A549 (cell line): ENCODE data around the gene DDX41. TPM values are rescaled to one million over a fixed set of nuclear protein-coding genes. Genes with fewer than 3 reads are reported as not detected.

ENCODE experiments used
- ATAC-seq, 2 experiments: fragments of 200-7000 bp in 1 of 2; fragments of >200 bp in 1 of 2; cut with Nextera tagmentation in 1 of 2; cut with Tn5 transposase in 1 of 2; 3 replicates each; pipeline versions ENCODE4 v1.8.0 to v1.9.1; 2018 to 2020; ENCODE audit warnings: mild to moderate bottlenecking in 1 of 2, moderate library complexity in 1 of 2
- CTCF ChIA-PET: fragments of 300-600 bp; sonication (Branson Sonifier 250); formaldehyde crosslinking; extraction: SDS; loops from one replicate; lab custom pipeline; 2021; ENCODE audit warnings: antibody characterized with exemption, inconsistent platforms; lab: Yijun Ruan, JAX
- POLR2A ChIA-PET: fragments of 350-600 bp; formaldehyde crosslinking; extraction: SDS; loops from one replicate; lab custom pipeline; 2021; ENCODE audit warnings: antibody characterized with exemption, inconsistent platforms; lab: Yijun Ruan, JAX
- DNase-seq, 2 experiments: peaks; one replicate each; pipeline versions ENCODE4 v3.0.0 to v3.0.0-alpha.2; 2011 to 2016; ENCODE audit warnings: low read depth in 1 of 2, low spot score in 1 of 2
- FAIRE-seq: peaks from 2 replicates; lab custom pipeline; 2011; peaks lifted over from hg19 to GRCh38; lab: Jason Lieb, UNC
- H3K27ac ChIP-seq, 2 experiments: fragments of >200 bp; sonication (Bioruptor Twin); formaldehyde crosslinking; 3 replicates each; pipeline ENCODE4 v1.5.1; 2016 to 2017
- H3K4me1 ChIP-seq: fragments of >200 bp; sonication (Bioruptor Twin); formaldehyde crosslinking; 3 replicates; pipeline ENCODE4 v1.6.1; 2016
- H3K4me2 ChIP-seq: fragments of >200 bp; sonication (Bioruptor Twin); formaldehyde crosslinking; 3 replicates; pipeline ENCODE4 v1.6.1; 2016
- H3K4me3 ChIP-seq: fragments of >200 bp; sonication (Bioruptor Twin); formaldehyde crosslinking; 3 replicates; pipeline ENCODE4 v1.5.1; 2016
- H3K9me3 ChIP-seq: fragments of >200 bp; sonication (Bioruptor Twin); formaldehyde crosslinking; 3 replicates; pipeline ENCODE4 v1.6.1; 2016
- BCL3 ChIP-seq: fragments of >200 bp; sonication (Bioruptor Twin); formaldehyde crosslinking; IDR thresholded peaks from 3 replicates; pipeline ENCODE4 v1.6.1; 2016
- BHLHE40 ChIP-seq: IDR thresholded peaks from 2 replicates; pipeline ENCODE4 v1.6.1; 2012; ENCODE audit warnings: low read depth, low read length, inconsistent platforms
- CBX2 ChIP-seq: fragments of 200-600 bp; sonication (generic); IDR thresholded peaks from 2 replicates; pipeline ENCODE4 v1.6.1; 2016; ENCODE audit warnings: low read depth, mild to moderate bottlenecking, borderline replicate concordance
- CBX8 ChIP-seq: fragments of 200-600 bp; sonication (generic); IDR thresholded peaks from 2 replicates; pipeline ENCODE4 v1.6.1; 2016
- CHD4 ChIP-seq: fragments of 200-600 bp; sonication (generic); IDR thresholded peaks from 2 replicates; pipeline ENCODE4 v1.6.1; 2016; ENCODE audit warnings: antibody characterized with exemption, mild to moderate bottlenecking, borderline replicate concordance
- E2F6 ChIP-seq: IDR thresholded peaks from 2 replicates; pipeline ENCODE4 v1.6.1; 2012; ENCODE audit warnings: low read depth, borderline replicate concordance
- ELK1 ChIP-seq: fragments of 150-350 bp; IDR thresholded peaks from 2 replicates; pipeline ENCODE4 v1.6.1; 2014; ENCODE audit warnings: low read depth, mild to moderate bottlenecking, low read length
- EP300 ChIP-seq, 2 experiments: fragments of >200 bp; sonication (Bioruptor Twin); formaldehyde crosslinking; IDR thresholded peaks; 2 replicates in 1 of 2; 3 replicates in 1 of 2; pipeline ENCODE4 v1.6.1; 2016 to 2017
- ESRRA ChIP-seq: fragments of 150-350 bp; IDR thresholded peaks from 2 replicates; pipeline ENCODE4 v1.6.1; 2014; ENCODE audit warnings: mild to moderate bottlenecking, low read length, borderline replicate concordance
- HDAC2 ChIP-seq: fragments of 200-600 bp; sonication (generic); IDR thresholded peaks from 2 replicates; pipeline ENCODE4 v1.6.1; 2016
- HEYL ChIP-seq: fragments of 250-450 bp; sonication (Bioruptor Pico); IDR thresholded peaks from 2 replicates; pipeline ENCODE4 v1.8.0; 2021; ENCODE audit warnings: mild to moderate bottlenecking, moderate library complexity
- HOXA7 ChIP-seq: fragments of 250-450 bp; sonication (Bioruptor Pico); IDR thresholded peaks from 2 replicates; pipeline ENCODE4 v1.5.0; 2020; ENCODE audit warnings: mild to moderate bottlenecking, moderate library complexity
- JUN ChIP-seq, 2 experiments: fragments of >200 bp; sonication (Bioruptor Twin); formaldehyde crosslinking; IDR thresholded peaks; 2 replicates in 1 of 2; 3 replicates in 1 of 2; pipeline ENCODE4 v1.6.1; 2016 to 2017
- JUNB ChIP-seq: fragments of >200 bp; sonication (Bioruptor Twin); formaldehyde crosslinking; IDR thresholded peaks from 2 replicates; pipeline ENCODE4 v1.6.1; 2016
- MAX ChIP-seq: IDR thresholded peaks from 2 replicates; pipeline ENCODE4 v1.6.1; 2012
- MYC ChIP-seq: IDR thresholded peaks from 2 replicates; pipeline ENCODE4 v1.6.1; 2012; ENCODE audit warnings: mild to moderate bottlenecking, inconsistent platforms, low read length, improper control_type of control experiment, borderline replicate concordance
- NPAS2 ChIP-seq: fragments of 250-450 bp; sonication (Bioruptor Pico); IDR thresholded peaks from 2 replicates; pipeline ENCODE4 v1.8.0; 2022; ENCODE audit warnings: mild to moderate bottlenecking, moderate library complexity, borderline replicate concordance
- NR3C1 ChIP-seq: fragments of >200 bp; sonication (Bioruptor Twin); formaldehyde crosslinking; IDR thresholded peaks from 3 replicates; pipeline ENCODE4 v1.6.1; 2017
- PBX3 ChIP-seq: IDR thresholded peaks from 2 replicates; pipeline ENCODE4 v1.6.1; 2012
- PHF8 ChIP-seq: fragments of 200-600 bp; sonication (generic); IDR thresholded peaks from 2 replicates; pipeline ENCODE4 v1.6.1; 2016; ENCODE audit warnings: low read depth, mild to moderate bottlenecking, antibody characterized with exemption, moderate library complexity, borderline replicate concordance
- POLR2AphosphoS2 ChIP-seq: conservative IDR thresholded peaks from 2 replicates; pipeline ENCODE4 v1.6.1; 2012; ENCODE audit warnings: low read length, improper control_type of control experiment, inconsistent platforms
- RAD21 ChIP-seq, 2 experiments: fragments of >200 bp in 1 of 2; sonication (Bioruptor Twin) in 1 of 2; formaldehyde crosslinking in 1 of 2; IDR thresholded peaks in 1 of 2; conservative IDR thresholded peaks in 1 of 2; 2 replicates in 1 of 2; 3 replicates in 1 of 2; pipeline ENCODE4 v1.6.1; 2012 to 2018; ENCODE audit warnings: inconsistent platforms in 1 of 2
- REST ChIP-seq: fragments of 200-600 bp; sonication (generic); IDR thresholded peaks from 2 replicates; pipeline ENCODE4 v1.6.1; 2016; ENCODE audit warnings: antibody characterized with exemption, mild to moderate bottlenecking, moderate library complexity
- TP53 ChIP-seq: fragments of 250-450 bp; sonication (Bioruptor Pico); IDR thresholded peaks from 2 replicates; pipeline ENCODE4 v1.5.0; 2021; ENCODE audit warnings: mild to moderate bottlenecking, moderate library complexity
- ZFP36 ChIP-seq: fragments of 450-650 bp; IDR thresholded peaks from 2 replicates; pipeline ENCODE4 v1.6.1; 2014; ENCODE audit warnings: borderline replicate concordance; ENCODE audit not compliant: partially characterized antibody
- ZNF302 ChIP-seq: fragments of 250-450 bp; sonication (Bioruptor Pico); IDR thresholded peaks from 2 replicates; pipeline ENCODE4 v1.9.0; 2021; ENCODE audit warnings: inconsistent platforms, mild to moderate bottlenecking, moderate library complexity
- ZSCAN20 ChIP-seq: fragments of 250-450 bp; sonication (Bioruptor Pico); IDR thresholded peaks from 2 replicates; pipeline ENCODE4 v1.8.0; 2022; ENCODE audit warnings: mild to moderate bottlenecking, moderate library complexity
- WGBS: methylation state at CpG from one replicate; pipeline ENCODE4 v1.1.6; 2017; ENCODE audit errors: missing lambda C conversion rate; 5-methylcytosine and 5-hydroxymethylcytosine counted together
- polyA plus RNA-seq, 4 experiments: library from polyadenylated mRNA; depleted of rRNA in 3 of 4; stranded (reverse); fragments of >200 nt; fragmentation: RNase III in 1 of 4; extraction: RNeasy Plus Mini Kit Qiagen cat#74134 plus additional on column Dnase treatment in 1 of 4; gene quantifications; 2 replicates in 3 of 4; 3 replicates in 1 of 4; pipeline ENCODE4 v1.2.3, GENCODE V29; 2011 to 2017

The DDX41 gene
- polyA plus RNA-seq, 2 of the 4 experiments (the other 2 are of a cell fraction) = 90.7 to 172 TPM

- DNase-seq (no peak), FAIRE-seq (no peak), ATAC-seq (no peak)
- Histone ChIP-seq H3K9me3 (no peaks in the 10 kb centered on the region), H3K4me3 (no peak overlapping the region), H3K4me2 (no peak overlapping the region), H3K27ac (no peak overlapping the region), H3K4me1 (no peaks in the 10 kb centered on the region)
- TF ChIP-seq RAD21 (conservative IDR thresholded peaks at IDR 0.05 in 1 of 2, IDR thresholded peaks at IDR 0.05 in 1 of 2) (no peak), BCL3 (no peak), MYC (no peak), MAX (no peak), HDAC2 (no peak), HEYL (CRISPR knock-in tag) (no peak), REST (no peak), ZNF302 (CRISPR knock-in tag) (no peak), BHLHE40 (no peak), CBX2 (no peak), ELK1 (no peak), CBX8 (no peak), E2F6 (no peak), NPAS2 (CRISPR knock-in tag) (no peak), JUNB (no peak), NR3C1 (no peak), EP300 (IDR thresholded peaks at IDR 0.05) (no peak), JUN (IDR thresholded peaks at IDR 0.05) (no peak)
- ChIA-PET POLR2A (interaction anchor here (0.7 kb wide), 1 partner anchor 10 kb away, joined by 5 read pairs; the partner anchor contains the start of gene DDX41), CTCF (interaction anchor here (0.8 to 2.2 kb wide), 2 partner anchors 7 to 19 kb away, joined by 3 to 10 read pairs; no protein-coding TSS in a partner anchor)
- WGBS = 93% methylated on average over 6 of the region's 6 CpGs
Observed at GRCh38 chr5:177526791-177527190, 10.0 kb upstream of the DDX41 start.

- CTCF ChIA-PET = interaction anchor here (0.6 to 2.2 kb wide), 4 partner anchors 8 to 24 kb away, joined by 3 to 10 read pairs (median 7); no protein-coding TSS in a partner anchor
- POLR2A ChIA-PET = no interaction called here
- no peak for FAIRE-seq
- DNase-seq = no peak
- no peak overlapping the region for H3K4me2 ChIP-seq
- no peaks in the 10 kb centered on the region for H3K4me1 ChIP-seq
- no peak overlapping the region for H3K27ac ChIP-seq
- no peak for ATAC-seq
- H3K4me3 ChIP-seq = no peak overlapping the region
- H3K9me3 ChIP-seq = no peaks in the 10 kb centered on the region
- whole genome bisulfite sequencing = 89% methylated on average over 4 of the region's 4 CpGs
- TF ChIP-seq PBX3 = no peak
- TF ChIP-seq HOXA7 (CRISPR knock-in tag) = no peak
- TF ChIP-seq ZNF302 (CRISPR knock-in tag) = no peak
- TF ChIP-seq POLR2AphosphoS2 = no peak
- no peak for TF ChIP-seq TP53 (CRISPR knock-in tag)
- no peak for TF ChIP-seq PHF8
- no peak for TF ChIP-seq CHD4
- no peak for TF ChIP-seq HEYL (CRISPR knock-in tag)
- no peak for TF ChIP-seq ESRRA
- TF ChIP-seq ZSCAN20 (CRISPR knock-in tag) = no peak
- TF ChIP-seq ZFP36 = no peak
- no peak for TF ChIP-seq E2F6
- TF ChIP-seq NPAS2 (CRISPR knock-in tag) = no peak
- no peak for TF ChIP-seq RAD21 (conservative IDR thresholded peaks at IDR 0.05 in 1 of 2, IDR thresholded peaks at IDR 0.05 in 1 of 2)
- TF ChIP-seq BCL3 = no peak
- TF ChIP-seq JUN (IDR thresholded peaks at IDR 0.05) = no peak
Observed at GRCh38 chr5:177526191-177526590, 9.4 kb upstream of the DDX41 start.
